Measurements from ENCODE around the gene GAPVD1.
"Not testable (repeated sequence)": the region's sequence is repeated elsewhere in the genome, so short reads cannot be mapped to it uniquely, and the experiment has no call there.

GRCh38 chr9:125400232-125400631 lies 138.6 kb downstream of the GAPVD1 start:
- not testable (repeated sequence) for TF ChIP-seq POLR2A, POLR2AphosphoS5, SPI1, TAF1 (IDR thresholded peaks at IDR 0.05; ENCODE audit: low read depth, low read length)

All from GM12891 (cell line).